Measurements from ENCODE around the gene SEC63.

- TF ChIP-seq POLR2A (IDR thresholded peaks at IDR 0.05; ENCODE audit: low read length) (no peak), GATA1 (IDR thresholded peaks at IDR 0.05; ENCODE audit: low read depth, low read length) (no peak)
Observed at GRCh38 chr6:107942142-107942541, 15.9 kb downstream of the SEC63 start.

All from erythroblast (primary cell).